Gastrocnemius medialis (tissue), 4 donors: ENCODE data around the gene EIF4A2.

Experiments
- CTCF ChIP-seq, 5 experiments: fragments of 450-650 bp in 3 of 5; fragments of 200-600 bp in 2 of 5; sonication (generic) in 2 of 5; IDR thresholded peaks in 4 of 5; conservative IDR thresholded peaks in 1 of 5; 1 replicate in 4 of 5; 2 replicates in 1 of 5; pipeline ENCODE4 v1.5.1; 2016 to 2019; ENCODE audit warnings: antibody characterized with exemption in 5 of 5, mild to moderate bottlenecking in 3 of 5, moderate library complexity in 3 of 5
- POLR2A ChIP-seq, 2 donors: fragments of 450-650 bp; IDR thresholded peaks; one replicate each; pipeline ENCODE4 v1.6.1; 2017; ENCODE audit warnings: antibody characterized with exemption in 2 of 2, mild to moderate bottlenecking in 2 of 2, moderate library complexity in 2 of 2

- TF ChIP-seq CTCF (IDR thresholded peaks at IDR 0.05 in 4 of 5, conservative IDR thresholded peaks at IDR 0.05 in 1 of 5) = no peak
- TF ChIP-seq POLR2A (IDR thresholded peaks at IDR 0.05) = no peak
These were observed 4.5 kb downstream of the EIF4A2 start for GRCh38 chr3:186787642-186788481.
